Measurements from ENCODE around the gene SNX18. TPM values are rescaled to one million over a fixed set of nuclear protein-coding genes. Genes with fewer than 3 reads are reported as not detected.

The SNX18 gene
- polyA plus RNA-seq, 1 donor from 2014 or later: 7.9 TPM

GRCh38 chr5:54563083-54563761 lies 45.7 kb downstream of the SNX18 start:
- H3K27ac ChIP-seq (ENCODE audit: low read length): no peak overlapping the region
- H3K36me3 ChIP-seq (ENCODE audit: insufficient read depth, low read length): no peaks in the 10 kb centered on the region
- H4K20me1 ChIP-seq (ENCODE audit: insufficient read depth): no peaks in the 10 kb centered on the region
- H3K9me3 ChIP-seq (ENCODE audit: low read length): no peaks in the 10 kb centered on the region
- no peaks in the 10 kb centered on the region for H3F3A ChIP-seq (ENCODE audit: insufficient read depth, low read length, poor library complexity, severe bottlenecking)
- no peaks in the 10 kb centered on the region for H3K9me2 ChIP-seq (ENCODE audit: insufficient read depth, low read length)
- no peaks in the 10 kb centered on the region for H3K27me3 ChIP-seq (ENCODE audit: insufficient read depth, low read depth, low read length)
- H3K79me2 ChIP-seq (replicated peaks; ENCODE audit: insufficient read depth, low read length): no peaks in the 10 kb centered on the region
- no peak overlapping the region for H3K4me3 ChIP-seq (ENCODE audit: low read length)
- TF ChIP-seq, protein P1, sequence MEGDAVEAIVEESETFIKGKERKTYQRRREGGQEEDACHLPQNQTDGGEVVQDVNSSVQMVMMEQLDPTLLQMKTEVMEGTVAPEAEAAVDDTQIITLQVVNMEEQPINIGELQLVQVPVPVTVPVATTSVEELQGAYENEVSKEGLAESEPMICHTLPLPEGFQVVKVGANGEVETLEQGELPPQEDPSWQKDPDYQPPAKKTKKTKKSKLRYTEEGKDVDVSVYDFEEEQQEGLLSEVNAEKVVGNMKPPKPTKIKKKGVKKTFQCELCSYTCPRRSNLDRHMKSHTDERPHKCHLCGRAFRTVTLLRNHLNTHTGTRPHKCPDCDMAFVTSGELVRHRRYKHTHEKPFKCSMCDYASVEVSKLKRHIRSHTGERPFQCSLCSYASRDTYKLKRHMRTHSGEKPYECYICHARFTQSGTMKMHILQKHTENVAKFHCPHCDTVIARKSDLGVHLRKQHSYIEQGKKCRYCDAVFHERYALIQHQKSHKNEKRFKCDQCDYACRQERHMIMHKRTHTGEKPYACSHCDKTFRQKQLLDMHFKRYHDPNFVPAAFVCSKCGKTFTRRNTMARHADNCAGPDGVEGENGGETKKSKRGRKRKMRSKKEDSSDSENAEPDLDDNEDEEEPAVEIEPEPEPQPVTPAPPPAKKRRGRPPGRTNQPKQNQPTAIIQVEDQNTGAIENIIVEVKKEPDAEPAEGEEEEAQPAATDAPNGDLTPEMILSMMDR (IDR thresholded peaks at IDR 0.05; ENCODE audit: poor library complexity, severe bottlenecking): no peak
- TF ChIP-seq MXI1 (conservative IDR thresholded peaks at IDR 0.05; ENCODE audit: poor library complexity, severe bottlenecking) (no peak), RAD21 (conservative IDR thresholded peaks at IDR 0.05) (no peak), POLR2AphosphoS5 (IDR thresholded peaks at IDR 0.05) (no peak), SMC3 (conservative IDR thresholded peaks at IDR 0.05; ENCODE audit: poor library complexity) (no peak), REST (IDR thresholded peaks at IDR 0.05; ENCODE audit: borderline replicate concordance) (no peak), TAF1 (IDR thresholded peaks at IDR 0.05; ENCODE audit: low read depth) (no peak), EZH2 (IDR thresholded peaks at IDR 0.05; ENCODE audit: borderline replicate concordance, insufficient read depth, low read length, poor library complexity, severe bottlenecking) (no peak), EP300 (conservative IDR thresholded peaks at IDR 0.05; ENCODE audit: poor library complexity, severe bottlenecking) (no peak)
- no peak overlapping the region for H2AFZ ChIP-seq (ENCODE audit: low read depth, low read length)
- H3K4me2 ChIP-seq (ENCODE audit: low read length): no peak overlapping the region
- no peak overlapping the region for H3K9ac ChIP-seq (ENCODE audit: low read length)

DNA sequence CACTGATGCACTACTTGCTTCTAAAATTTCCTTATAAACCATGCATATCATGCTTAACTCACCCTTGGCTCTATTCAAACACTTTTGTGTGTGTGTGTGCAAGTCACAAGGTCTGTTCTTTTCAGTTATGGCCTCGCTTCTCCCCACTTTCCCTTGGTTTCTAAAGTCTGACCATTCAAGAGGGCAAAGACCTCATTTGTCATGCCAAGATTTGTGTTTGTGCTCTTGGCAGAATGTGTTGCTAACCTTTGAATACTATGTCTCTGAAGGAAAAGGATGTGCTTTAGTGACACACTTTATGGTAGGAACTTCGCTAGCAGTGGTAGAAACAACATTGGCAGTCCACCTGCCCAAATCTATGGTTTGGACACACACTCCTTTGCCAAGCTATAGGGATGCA lies 50.4 kb downstream of the SNX18 start:
- no peaks in the 10 kb centered on the region for H4K20me1 ChIP-seq (ENCODE audit: insufficient read depth)
- no peaks in the 10 kb centered on the region for H3K79me2 ChIP-seq (replicated peaks; ENCODE audit: insufficient read depth, low read length)
- H3K9ac ChIP-seq (ENCODE audit: low read length): no peak overlapping the region
- H3K9me3 ChIP-seq (ENCODE audit: low read length): no peaks in the 10 kb centered on the region
- H2AFZ ChIP-seq (ENCODE audit: low read depth, low read length): no peak overlapping the region
- no peak overlapping the region for H3K4me2 ChIP-seq (ENCODE audit: low read length)
- no peaks in the 10 kb centered on the region for H3F3A ChIP-seq (ENCODE audit: insufficient read depth, low read length, poor library complexity, severe bottlenecking)
- H3K36me3 ChIP-seq (ENCODE audit: insufficient read depth, low read length): no peaks in the 10 kb centered on the region
- TF ChIP-seq EZH2 (IDR thresholded peaks at IDR 0.05; ENCODE audit: borderline replicate concordance, insufficient read depth, low read length, poor library complexity, severe bottlenecking): no peak
- no peak for TF ChIP-seq RAD21 (conservative IDR thresholded peaks at IDR 0.05)
- TF ChIP-seq, protein P1 (IDR thresholded peaks at IDR 0.05; ENCODE audit: poor library complexity, severe bottlenecking): no peak
- no peak for TF ChIP-seq POLR2AphosphoS5 (IDR thresholded peaks at IDR 0.05)
- TF ChIP-seq MXI1 (conservative IDR thresholded peaks at IDR 0.05; ENCODE audit: poor library complexity, severe bottlenecking): no peak
- no peak for TF ChIP-seq TAF1 (IDR thresholded peaks at IDR 0.05; ENCODE audit: low read depth)
- no peak for TF ChIP-seq SMC3 (conservative IDR thresholded peaks at IDR 0.05; ENCODE audit: poor library complexity)
- no peak for TF ChIP-seq REST (IDR thresholded peaks at IDR 0.05; ENCODE audit: borderline replicate concordance)
- no peak for TF ChIP-seq EP300 (conservative IDR thresholded peaks at IDR 0.05; ENCODE audit: poor library complexity, severe bottlenecking)
- no peak overlapping the region for H3K27ac ChIP-seq (ENCODE audit: low read length)
- H3K9me2 ChIP-seq (ENCODE audit: insufficient read depth, low read length): no peaks in the 10 kb centered on the region
- H3K27me3 ChIP-seq (ENCODE audit: insufficient read depth, low read depth, low read length): no peaks in the 10 kb centered on the region
- H3K4me3 ChIP-seq (ENCODE audit: low read length): no peak overlapping the region
